Fibroblast of lung (primary cell): ENCODE measurements around the gene RIPK4. TPM values are rescaled to one million over a fixed set of nuclear protein-coding genes. Genes with fewer than 3 reads are reported as not detected.

Experiments used
- DNase-seq, 2 donors: peaks; one replicate each; pipeline versions ENCODE4 v3.0.0 to v3.0.0-alpha.2; 2010; ENCODE audit warnings: low read depth in 2 of 2
- H2AFZ ChIP-seq: 2 replicates; pipeline ENCODE4 v1.5.1; 2012; ENCODE audit warnings: low read length, control low read depth, inconsistent platforms
- H3K27ac ChIP-seq: 2 replicates; pipeline ENCODE4 v1.5.1; 2011; ENCODE audit warnings: low read length, control low read depth; ENCODE audit not compliant: insufficient read depth
- H3K27me3 ChIP-seq: 2 replicates; pipeline ENCODE4 v1.5.1; 2011; ENCODE audit warnings: mild to moderate bottlenecking, low read length; ENCODE audit not compliant: control insufficient read depth, insufficient read depth
- H3K36me3 ChIP-seq: 2 replicates; pipeline ENCODE4 v1.5.1; 2011; ENCODE audit warnings: low read length; ENCODE audit not compliant: control insufficient read depth, insufficient read depth
- H3K4me1 ChIP-seq: 2 replicates; pipeline ENCODE4 v1.5.1; 2011; ENCODE audit warnings: low read length; ENCODE audit not compliant: control insufficient read depth, insufficient read depth; ENCODE audit errors: extremely low read depth
- H3K4me2 ChIP-seq: 2 replicates; pipeline ENCODE4 v1.5.1; 2011; ENCODE audit warnings: low read length, control low read depth; ENCODE audit not compliant: insufficient read depth; ENCODE audit errors: extremely low read depth
- H3K4me3 ChIP-seq, 4 experiments: fragments of 200-600 bp in 1 of 4; sonication (generic) in 1 of 4; replicated peaks in 1 of 4; 2 replicates each; pipeline ENCODE4 v1.5.1; 2011 to 2016; ENCODE audit warnings: low read length in 4 of 4, low read depth in 3 of 4, mild to moderate bottlenecking in 3 of 4, control low read depth in 2 of 4, inconsistent platforms in 1 of 4, mixed read lengths in 1 of 4; ENCODE audit not compliant: insufficient read depth in 1 of 4; ENCODE audit errors: control extremely low read depth in 1 of 4
- H3K79me2 ChIP-seq: 2 replicates; pipeline ENCODE4 v1.5.1; 2012; ENCODE audit warnings: mild to moderate bottlenecking, low read length, inconsistent platforms; ENCODE audit not compliant: control insufficient read depth, insufficient read depth
- H3K9ac ChIP-seq: 2 replicates; pipeline ENCODE4 v1.5.1; 2011; ENCODE audit warnings: mild to moderate bottlenecking, low read length, control low read depth; ENCODE audit not compliant: insufficient read depth
- H3K9me3 ChIP-seq: 2 replicates; pipeline ENCODE4 v1.5.1; 2012; ENCODE audit warnings: low read depth, low read length; ENCODE audit not compliant: control insufficient read depth, insufficient read depth
- H4K20me1 ChIP-seq: 2 replicates; pipeline ENCODE4 v1.5.1; 2011; ENCODE audit warnings: low read length; ENCODE audit not compliant: control insufficient read depth, insufficient read depth; ENCODE audit errors: extremely low read depth
- CTCF ChIP-seq, 2 donors: IDR thresholded peaks in 1 of 2; conservative IDR thresholded peaks in 1 of 2; 1 replicate in 1 of 2; 2 replicates in 1 of 2; pipeline ENCODE4 v1.5.1; 2011 to 2012; ENCODE audit warnings: low read length in 2 of 2, control low read depth in 1 of 2, inconsistent platforms in 1 of 2, low read depth in 1 of 2, mild to moderate bottlenecking in 1 of 2
- EZH2 ChIP-seq: IDR thresholded peaks from 2 replicates; pipeline ENCODE4 v1.5.1; 2012; ENCODE audit warnings: low read length, control low read depth, mild to moderate bottlenecking; ENCODE audit errors: missing control alignments
- polyA plus RNA-seq, 2 donors: library from polyadenylated mRNA; depleted of rRNA in 1 of 2; stranded (reverse) in 1 of 2; unstranded in 1 of 2; fragments of >200 nt; gene quantifications; 2 replicates each; pipeline ENCODE4 v1.2.1, GENCODE V29; 2011 to 2012; ENCODE audit warnings: missing spikeins in 1 of 2
- total RNA-seq: library from RNA; depleted of rRNA; stranded (reverse); fragments of >200 nt; gene quantifications from 2 replicates; pipeline ENCODE4 v1.2.1, GENCODE V29; 2014

The RIPK4 gene
- total and polyA plus RNA-seq, 2 donors (not counting 1 experiment from before 2014, with no cell fraction given): under 0.01 TPM; not detected in 1

GRCh38 chr21:41706678-41707077 lies 60.2 kb downstream of the RIPK4 start:
- Histone ChIP-seq H3K27ac (no peak overlapping the region), H3K4me2 (no peak overlapping the region), H3K4me1 (no peaks in the 10 kb centered on the region), H3K4me3 (no peak overlapping the region), H3K79me2 (no peaks in the 10 kb centered on the region), H4K20me1 (no peaks in the 10 kb centered on the region), H3K9me3 (no peaks in the 10 kb centered on the region), H3K36me3 (no peaks in the 10 kb centered on the region), H3K27me3 (peaks cover 7% of the 10 kb centered on the region), H2AFZ (no peak overlapping the region), H3K9ac (no peak overlapping the region)
- TF ChIP-seq CTCF (conservative IDR thresholded peaks at IDR 0.05 in 1 of 2, IDR thresholded peaks at IDR 0.05 in 1 of 2; ENCODE audit: low read depth in 1 of 2, low read length in 2 of 2) (no peak), EZH2 (no peak)
- peak; percentile 9 to 57 for DNase-seq

GRCh38 chr21:41706263-41706639 lies 60.6 kb downstream of the RIPK4 start:
- no peak overlapping the region for H3K27ac ChIP-seq
- H4K20me1 ChIP-seq: no peaks in the 10 kb centered on the region
- no peak overlapping the region for H3K9ac ChIP-seq
- H3K36me3 ChIP-seq: no peaks in the 10 kb centered on the region
- H3K27me3 ChIP-seq: peaks cover 7% of the 10 kb centered on the region
- H3K9me3 ChIP-seq: no peaks in the 10 kb centered on the region
- no peaks in the 10 kb centered on the region for H3K4me1 ChIP-seq
- no peak for TF ChIP-seq EZH2
- no peak for TF ChIP-seq CTCF (conservative IDR thresholded peaks at IDR 0.05 in 1 of 2, IDR thresholded peaks at IDR 0.05 in 1 of 2; ENCODE audit: low read depth in 1 of 2, low read length in 2 of 2)
- no peak for DNase-seq
- H3K4me2 ChIP-seq: no peak overlapping the region
- H2AFZ ChIP-seq: no peak overlapping the region
- H3K79me2 ChIP-seq: no peaks in the 10 kb centered on the region
- H3K4me3 ChIP-seq: no peak overlapping the region

GRCh38 chr21:41705546-41706262 lies 61.1 kb downstream of the RIPK4 start:
- Histone ChIP-seq H3K9me3 (no peaks in the 10 kb centered on the region), H3K36me3 (no peaks in the 10 kb centered on the region), H3K4me3 (no peak overlapping the region), H3K4me2 (no peak overlapping the region), H4K20me1 (no peaks in the 10 kb centered on the region), H3K79me2 (no peaks in the 10 kb centered on the region), H3K9ac (no peak overlapping the region), H3K27me3 (peaks cover 4% of the 10 kb centered on the region), H3K4me1 (no peaks in the 10 kb centered on the region), H3K27ac (no peak overlapping the region), H2AFZ (no peak overlapping the region)
- no peak for DNase-seq
- no peak for TF ChIP-seq EZH2
- no peak for TF ChIP-seq CTCF (conservative IDR thresholded peaks at IDR 0.05 in 1 of 2, IDR thresholded peaks at IDR 0.05 in 1 of 2; ENCODE audit: low read depth in 1 of 2, low read length in 2 of 2)
